ENCODE results near the gene CASP4.

Gene CASP4

DNA sequence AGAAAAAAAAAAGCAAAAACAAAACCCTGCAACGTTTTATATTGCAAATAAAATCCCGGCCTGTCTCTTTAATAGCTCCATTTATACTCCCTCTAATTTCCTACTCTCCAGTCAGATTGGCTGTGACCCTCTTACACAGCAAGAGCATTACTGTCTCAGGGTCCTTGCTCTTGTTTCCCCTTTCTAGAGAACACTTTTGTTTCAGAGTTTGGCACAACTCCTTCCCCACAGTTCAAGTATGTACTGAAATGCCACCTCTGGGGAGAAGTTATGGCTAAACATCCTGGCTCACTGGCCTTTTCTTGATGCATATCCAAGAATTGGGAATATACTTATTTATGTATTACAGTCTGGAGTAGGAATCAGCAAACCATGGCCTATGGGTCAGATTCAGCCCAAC is 72.7 kb downstream of the CASP4 start:
- H3K4me3 ChIP-seq (ENCODE audit: low read depth, low read length) = no peak overlapping the region
- peaks cover 16% of the 10 kb centered on the region for H3K4me1 ChIP-seq (ENCODE audit: control insufficient read depth, insufficient read depth, low read length)
- no peaks in the 10 kb centered on the region for H3K36me3 ChIP-seq (ENCODE audit: control insufficient read depth, insufficient read depth, low read length)
- no peak overlapping the region for H3K27ac ChIP-seq (ENCODE audit: low read depth, low read length)
- H3K9ac ChIP-seq (ENCODE audit: low read depth, low read length) = no peak overlapping the region
- H3K27me3 ChIP-seq (ENCODE audit: control insufficient read depth, insufficient read depth, low read length) = no peaks in the 10 kb centered on the region
- H3K9me3 ChIP-seq (ENCODE audit: control insufficient read depth, insufficient read depth, low read length) = no peaks in the 10 kb centered on the region

DNA sequence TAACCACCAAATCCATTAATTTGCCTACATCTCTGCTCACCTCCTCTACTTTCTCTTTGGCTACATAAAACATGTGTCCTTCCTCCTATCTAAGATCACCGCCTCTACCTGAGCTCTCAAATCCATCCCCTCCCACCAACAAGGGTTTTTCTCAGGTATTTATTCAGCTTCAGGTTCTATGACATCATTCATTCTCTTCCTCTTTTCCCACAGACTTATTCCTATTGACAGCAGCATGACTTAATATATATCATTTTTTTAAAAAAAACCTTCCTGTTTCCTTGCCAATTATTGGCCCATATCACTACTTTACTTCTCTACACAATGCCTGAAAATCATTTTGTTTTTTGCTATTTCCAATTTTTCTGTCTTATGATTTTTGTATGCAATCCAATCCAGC is 74.5 kb downstream of the CASP4 start:
- Histone ChIP-seq H3K9ac (ENCODE audit: low read depth, low read length) (no peak overlapping the region), H3K36me3 (ENCODE audit: control insufficient read depth, insufficient read depth, low read length) (no peaks in the 10 kb centered on the region), H3K9me3 (ENCODE audit: control insufficient read depth, insufficient read depth, low read length) (no peaks in the 10 kb centered on the region), H3K27ac (ENCODE audit: low read depth, low read length) (no peak overlapping the region), H3K4me3 (ENCODE audit: low read depth, low read length) (no peak overlapping the region), H3K4me1 (ENCODE audit: control insufficient read depth, insufficient read depth, low read length) (peaks cover 16% of the 10 kb centered on the region), H3K27me3 (ENCODE audit: control insufficient read depth, insufficient read depth, low read length) (no peaks in the 10 kb centered on the region)

Data from HUES48 (cell line).